GM20000 (cell line): ENCODE data around the gene TCF12.

Experiments used
- DNase-seq: peaks from one replicate; pipeline ENCODE4 v3.0.0; 2012; ENCODE audit warnings: low spot score
- TF ChIP-seq, protein P1 (sequence below): IDR thresholded peaks from 2 replicates; pipeline ENCODE4 v1.5.1; 2012; ENCODE audit warnings: mild to moderate bottlenecking, control low read depth; ENCODE audit errors: extremely low read depth, missing control alignments

The TCF12 gene

DNA sequence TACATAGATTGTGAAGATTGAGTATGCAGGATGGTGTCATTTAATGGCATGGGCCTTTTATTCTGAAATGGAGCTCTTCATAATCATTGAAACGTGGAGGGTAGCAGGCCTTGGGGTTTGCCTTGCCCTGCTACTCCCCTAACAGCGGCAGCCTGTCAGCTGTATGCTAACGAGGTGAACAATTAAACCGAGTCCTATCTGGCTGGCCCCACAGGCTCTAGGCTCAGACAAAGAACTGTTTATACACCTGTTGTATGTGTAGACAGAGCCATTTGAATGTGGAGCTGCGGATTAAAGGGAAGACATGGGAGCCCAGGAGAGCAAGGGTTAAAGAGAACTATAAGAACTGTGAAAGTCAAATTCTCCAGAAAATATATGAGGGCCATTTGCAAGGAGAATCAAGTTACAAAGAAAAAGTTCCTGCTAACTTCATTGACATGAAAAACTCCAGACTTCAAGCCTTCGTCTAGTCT is 341.2 kb downstream of the TCF12 start:
- no peak for DNase-seq
- TF ChIP-seq, protein P1, sequence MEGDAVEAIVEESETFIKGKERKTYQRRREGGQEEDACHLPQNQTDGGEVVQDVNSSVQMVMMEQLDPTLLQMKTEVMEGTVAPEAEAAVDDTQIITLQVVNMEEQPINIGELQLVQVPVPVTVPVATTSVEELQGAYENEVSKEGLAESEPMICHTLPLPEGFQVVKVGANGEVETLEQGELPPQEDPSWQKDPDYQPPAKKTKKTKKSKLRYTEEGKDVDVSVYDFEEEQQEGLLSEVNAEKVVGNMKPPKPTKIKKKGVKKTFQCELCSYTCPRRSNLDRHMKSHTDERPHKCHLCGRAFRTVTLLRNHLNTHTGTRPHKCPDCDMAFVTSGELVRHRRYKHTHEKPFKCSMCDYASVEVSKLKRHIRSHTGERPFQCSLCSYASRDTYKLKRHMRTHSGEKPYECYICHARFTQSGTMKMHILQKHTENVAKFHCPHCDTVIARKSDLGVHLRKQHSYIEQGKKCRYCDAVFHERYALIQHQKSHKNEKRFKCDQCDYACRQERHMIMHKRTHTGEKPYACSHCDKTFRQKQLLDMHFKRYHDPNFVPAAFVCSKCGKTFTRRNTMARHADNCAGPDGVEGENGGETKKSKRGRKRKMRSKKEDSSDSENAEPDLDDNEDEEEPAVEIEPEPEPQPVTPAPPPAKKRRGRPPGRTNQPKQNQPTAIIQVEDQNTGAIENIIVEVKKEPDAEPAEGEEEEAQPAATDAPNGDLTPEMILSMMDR = no peak

DNA sequence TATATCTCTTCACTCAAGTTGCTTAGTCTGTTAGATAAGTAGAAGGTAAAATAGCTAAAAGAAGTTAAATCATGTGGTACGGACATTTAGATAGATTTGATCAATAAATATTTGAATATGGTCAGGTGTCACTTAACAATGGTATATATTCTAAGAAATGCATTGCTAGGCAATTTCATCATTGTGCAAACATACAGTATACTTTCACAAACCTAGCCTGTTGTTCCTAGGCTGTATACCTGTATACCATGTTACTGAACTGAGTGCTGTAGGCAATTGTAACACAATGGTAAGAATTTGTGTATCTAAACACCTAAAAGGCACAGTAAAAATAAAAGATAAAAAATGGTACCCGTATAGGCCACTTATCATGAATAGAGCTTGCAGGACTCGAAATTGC is 345.1 kb downstream of the TCF12 start:
- TF ChIP-seq, protein P1 = no peak
- DNase-seq = no peak

DNA sequence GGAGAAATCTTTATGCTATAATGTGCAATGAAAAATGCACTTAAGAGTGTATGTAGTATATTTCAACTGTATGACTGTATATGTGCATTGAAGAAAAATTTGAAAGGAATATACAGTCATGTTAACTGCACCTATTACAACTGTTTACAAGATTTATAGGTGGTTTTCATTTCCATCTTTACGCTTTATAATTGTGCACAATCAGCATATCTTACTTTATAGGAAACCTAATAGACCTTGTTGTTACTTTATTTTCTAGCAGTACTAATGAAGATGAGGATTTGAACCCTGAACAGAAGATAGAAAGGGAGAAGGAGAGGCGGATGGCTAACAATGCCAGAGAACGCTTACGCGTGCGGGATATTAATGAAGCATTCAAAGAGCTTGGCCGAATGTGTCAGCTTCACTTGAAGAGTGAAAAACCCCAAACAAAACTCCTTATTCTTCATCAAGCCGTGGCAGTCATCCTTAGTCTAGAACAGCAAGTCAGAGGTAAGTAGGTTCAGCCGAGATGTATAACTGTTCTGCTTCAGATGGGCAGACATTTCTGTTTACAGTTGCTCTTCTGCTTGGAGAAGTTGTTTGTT is 354.4 kb downstream of the TCF12 start:
- DNase-seq = no peak
- TF ChIP-seq, protein P1 = no peak

DNA sequence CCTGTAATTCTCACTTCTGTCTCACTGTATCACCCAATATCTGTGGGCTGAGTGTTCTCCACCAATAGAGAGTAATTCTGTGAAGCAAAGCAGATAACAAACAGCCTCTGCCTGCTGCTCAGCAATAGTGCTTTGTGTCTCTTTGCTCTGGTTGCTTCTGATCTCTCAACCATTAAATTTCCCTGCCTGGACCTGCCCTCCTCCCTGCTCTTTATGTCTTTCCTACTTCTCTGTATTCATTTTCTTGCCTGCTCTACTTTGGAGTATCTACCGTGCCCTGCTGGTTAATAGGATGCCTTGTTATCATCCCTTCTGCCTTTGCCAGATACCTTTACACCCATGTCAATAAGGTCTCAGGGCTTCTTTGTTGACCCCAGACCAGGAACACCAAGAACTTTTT is 355.0 kb downstream of the TCF12 start:
- no peak for DNase-seq
- TF ChIP-seq, protein P1 = no peak

DNA sequence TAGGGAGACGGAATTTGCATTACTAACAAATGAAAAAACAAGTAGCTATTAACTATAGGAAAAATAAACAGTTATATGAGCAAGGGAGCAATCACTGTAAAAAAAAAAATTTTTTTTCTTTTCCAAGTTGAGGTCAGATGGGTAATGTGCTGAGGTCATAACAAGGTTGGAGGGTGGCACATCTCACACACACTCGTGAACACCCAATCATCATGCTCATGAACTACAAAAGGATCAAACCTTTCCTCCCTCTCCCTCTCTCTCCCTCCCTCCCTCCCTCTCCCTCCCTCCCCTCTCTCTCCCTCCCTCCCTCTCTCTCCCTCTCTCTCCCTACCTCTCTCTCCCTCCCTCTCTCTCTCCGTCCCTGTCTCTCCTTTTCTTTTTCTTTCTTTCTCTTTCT is 360.0 kb downstream of the TCF12 start:
- DNase-seq = no peak
- TF ChIP-seq, protein P1 = no peak

DNA sequence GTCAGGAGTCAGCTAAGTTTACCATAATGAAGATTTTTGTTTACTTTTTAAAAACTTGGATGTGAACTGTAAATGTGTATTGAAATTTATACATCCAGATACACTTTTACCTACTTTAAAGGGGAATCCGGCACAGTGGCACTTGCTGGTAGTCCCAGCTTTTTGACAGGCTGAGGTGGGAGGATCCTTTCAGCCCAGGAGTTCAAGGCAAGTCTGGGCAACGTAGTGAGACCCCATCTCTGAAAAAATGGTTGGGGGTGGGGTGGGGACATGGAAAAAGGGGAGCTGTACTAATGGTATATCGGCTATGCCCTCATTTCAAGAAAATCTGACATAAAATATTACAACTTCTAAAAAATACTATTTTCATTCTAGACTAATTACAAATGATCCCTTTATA is 362.0 kb downstream of the TCF12 start:
- TF ChIP-seq, protein P1 = no peak
- DNase-seq = no peak

DNA sequence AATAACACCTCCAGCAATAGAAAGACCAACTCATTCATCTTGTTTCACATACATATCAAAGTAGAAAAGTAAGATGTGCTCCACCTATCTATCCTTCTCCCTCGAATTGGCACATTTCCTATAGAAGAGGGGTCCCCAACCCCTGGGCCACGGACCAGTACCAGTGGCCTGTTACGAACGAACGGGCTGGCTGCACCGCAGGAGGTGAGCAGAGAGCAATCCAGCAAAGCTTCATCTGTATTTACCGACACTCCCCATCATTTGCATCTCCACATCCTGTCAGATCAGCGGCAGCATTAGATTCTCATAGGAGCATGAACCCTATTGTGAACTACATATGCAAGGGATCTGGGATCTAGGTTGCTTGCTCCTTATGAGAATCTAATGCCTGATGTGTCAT is 362.9 kb downstream of the TCF12 start:
- TF ChIP-seq, protein P1 = no peak
- no peak for DNase-seq
